ENCODE results near the gene M1AP.
A peak's percentile ranks its signal among the peaks of the same experiment; 100 is the strongest.

M1AP gene

GRCh38 chr2:74628538-74629105 lies 19.5 kb downstream of the M1AP start:
- DNase-seq (ENCODE audit: low spot score): no peak
- in situ Hi-C loops (cut with MboI; ENCODE audit: low sequenced_read_pairs, unreplicated experiment): no loop called here
- TF ChIP-seq CTCF (IDR thresholded peaks at IDR 0.05; ENCODE audit: borderline replicate concordance, control extremely low read depth, extremely low read depth, insufficient read depth, missing control alignments): no peak

- DNase-seq (ENCODE audit: low spot score): no peak
- TF ChIP-seq CTCF (IDR thresholded peaks at IDR 0.05; ENCODE audit: borderline replicate concordance, control extremely low read depth, extremely low read depth, insufficient read depth, missing control alignments): no peak
- in situ Hi-C loops (cut with MboI; ENCODE audit: low sequenced_read_pairs, unreplicated experiment): no loop called here
These were observed 22.3 kb downstream of the M1AP start for GRCh38 chr2:74625658-74626425.

- in situ Hi-C loops (cut with MboI; ENCODE audit: low sequenced_read_pairs, unreplicated experiment): no loop called here
- no peak for TF ChIP-seq CTCF (IDR thresholded peaks at IDR 0.05; ENCODE audit: borderline replicate concordance, control extremely low read depth, extremely low read depth, insufficient read depth, missing control alignments)
- DNase-seq (ENCODE audit: low spot score): no peak
These were observed 27.5 kb downstream of the M1AP start for GRCh38 chr2:74620671-74621070.

GRCh38 chr2:74619651-74620297 lies 28.4 kb downstream of the M1AP start:
- in situ Hi-C loops (cut with MboI; ENCODE audit: low sequenced_read_pairs, unreplicated experiment): no loop called here
- DNase-seq (ENCODE audit: low spot score): peak; percentile 21
- TF ChIP-seq CTCF (IDR thresholded peaks at IDR 0.05; ENCODE audit: borderline replicate concordance, control extremely low read depth, extremely low read depth, insufficient read depth, missing control alignments): no peak

GRCh38 chr2:74618410-74619083 lies 29.6 kb downstream of the M1AP start:
- DNase-seq (ENCODE audit: low spot score): no peak
- TF ChIP-seq CTCF (IDR thresholded peaks at IDR 0.05; ENCODE audit: borderline replicate concordance, control extremely low read depth, extremely low read depth, insufficient read depth, missing control alignments): no peak
- in situ Hi-C loops (cut with MboI; ENCODE audit: low sequenced_read_pairs, unreplicated experiment): no loop called here

- in situ Hi-C loops (cut with MboI; ENCODE audit: low sequenced_read_pairs, unreplicated experiment): no loop called here
- no peak for TF ChIP-seq CTCF (IDR thresholded peaks at IDR 0.05; ENCODE audit: borderline replicate concordance, control extremely low read depth, extremely low read depth, insufficient read depth, missing control alignments)
- DNase-seq (ENCODE audit: low spot score): no peak
These were observed 31.0 kb downstream of the M1AP start for GRCh38 chr2:74617122-74617521.
